K562 (cell line): ENCODE measurements around the gene CD72. TPM values are rescaled to one million over a fixed set of nuclear protein-coding genes. Genes with fewer than 3 reads are reported as not detected.

Experiments used
- JUN ChIP-seq, 2 experiments: sonication (generic) in 1 of 2; formaldehyde crosslinking in 1 of 2; IDR thresholded peaks; 2 replicates each; pipeline versions ENCODE4 v1.6.1 to v1.8.0; 2012 to 2022; ENCODE audit warnings: borderline replicate concordance in 2 of 2, mild to moderate bottlenecking in 2 of 2, improper control_type of control experiment in 1 of 2, low read depth in 1 of 2, low read length in 1 of 2, missing genetic modification reagents in 1 of 2
- MCM7 ChIP-seq, 2 experiments: fragments of 450-650 bp; IDR thresholded peaks; 2 replicates each; pipeline ENCODE4 v1.6.1; 2016 to 2018
- NCOA2 ChIP-seq, 2 experiments: fragments of 450-650 bp; IDR thresholded peaks; 2 replicates each; pipeline ENCODE4 v1.6.1; 2018; ENCODE audit warnings: mild to moderate bottlenecking in 2 of 2, moderate library complexity in 1 of 2; ENCODE audit not compliant: partially characterized antibody in 2 of 2
- NFIX ChIP-seq: fragments of 250-450 bp; sonication (Bioruptor Pico); IDR thresholded peaks from 2 replicates; pipeline ENCODE4 v1.4.0; 2020; ENCODE audit warnings: low read depth, mild to moderate bottlenecking, moderate library complexity
- NONO ChIP-seq, 2 experiments: fragments of 200-400 bp in 1 of 2; fragments of 450-650 bp in 1 of 2; formaldehyde crosslinking in 1 of 2; IDR thresholded peaks; 2 replicates each; pipeline ENCODE4 v1.6.1; 2017; ENCODE audit warnings: low read depth in 2 of 2, mild to moderate bottlenecking in 2 of 2, moderate library complexity in 2 of 2, low read length in 1 of 2
- POLR2H ChIP-seq: IDR thresholded peaks from 2 replicates; pipeline ENCODE4 v1.6.1; 2016; ENCODE audit warnings: missing genetic modification characterization, low read depth, mild to moderate bottlenecking, control low read depth, missing compliant biosample characterization, moderate library complexity
- TRIM28 ChIP-seq: fragments of 450-650 bp; IDR thresholded peaks from 2 replicates; pipeline ENCODE4 v1.6.1; 2017
- ZNF143 ChIP-seq: sonication (generic); formaldehyde crosslinking; IDR thresholded peaks from 2 replicates; pipeline ENCODE4 v1.9.0; 2022; ENCODE audit warnings: mild to moderate bottlenecking, missing genetic modification reagents
- ZNF324 ChIP-seq: fragments of 250-450 bp; sonication (Bioruptor Pico); IDR thresholded peaks from 2 replicates; pipeline ENCODE4 v1.4.0; 2020; ENCODE audit warnings: mild to moderate bottlenecking
- ZNF586 ChIP-seq: fragments of 450-650 bp; formaldehyde crosslinking; conservative IDR thresholded peaks from 2 replicates; pipeline ENCODE4 v1.4.0; 2020; ENCODE audit warnings: mild to moderate bottlenecking, moderate library complexity
- polyA plus RNA-seq, 8 experiments: library from polyadenylated mRNA; depleted of rRNA in 4 of 8; stranded (reverse) in 5 of 8; unstranded in 3 of 8; fragments of >200 nt; fragmentation: Nextera tagmentation in 2 of 8; fragmentation: Illumina TruSeq in 1 of 8; extraction: Ambion mirVana in 2 of 8; extraction: Trizol in 1 of 8; gene quantifications; 2 replicates each; pipeline versions ENCODE4 v1.2.1 to v1.2.3, GENCODE V29; 2011 to 2014; ENCODE audit warnings: inconsistent platforms in 1 of 8, missing spikeins in 1 of 8
- total RNA-seq, 7 experiments: library from RNA; depleted of rRNA in 6 of 7; stranded (reverse); fragments of >200 nt in 6 of 7; fragmentation: Illumina TruSeq in 2 of 7; extraction: Trizol in 2 of 7; gene quantifications; 2 replicates each; pipeline versions ENCODE4 v1.2.1 to v1.2.3, GENCODE V29; 2011 to 2021; ENCODE audit warnings: low replicate concordance in 1 of 7
- TF ChIP-seq, protein P1 (sequence below): sonication (generic); formaldehyde crosslinking; IDR thresholded peaks from 2 replicates; pipeline ENCODE4 v1.8.1; 2023; ENCODE audit warnings: mild to moderate bottlenecking, missing genetic modification reagents
- TF ChIP-seq, protein P2 (sequence below): fragments of 450-650 bp; IDR thresholded peaks from 2 replicates; pipeline ENCODE4 v1.6.1; 2018; ENCODE audit not compliant: partially characterized antibody
- TF ChIP-seq, protein P3 (sequence below): fragments of 250-450 bp; sonication (Bioruptor Pico); IDR thresholded peaks from 2 replicates; pipeline ENCODE4 v1.8.0; 2022; ENCODE audit warnings: moderate library complexity, mild to moderate bottlenecking, inconsistent platforms
- TF ChIP-seq, protein P4 (sequence below): fragments of 450-650 bp; conservative IDR thresholded peaks from 2 replicates; pipeline ENCODE4 v1.6.1; 2016; ENCODE audit warnings: missing genetic modification characterization, low read depth, mild to moderate bottlenecking, missing compliant biosample characterization, moderate library complexity
- TF ChIP-seq, protein P5 (sequence below): sonication (generic); formaldehyde crosslinking; IDR thresholded peaks from 2 replicates; pipeline ENCODE4 v1.9.0; 2022; ENCODE audit warnings: mild to moderate bottlenecking, missing genetic modification reagents
- TF ChIP-seq, protein P6 (sequence below): fragments of 450-650 bp; formaldehyde crosslinking; IDR thresholded peaks from 2 replicates; pipeline ENCODE4 v1.4.0; 2020; ENCODE audit warnings: mild to moderate bottlenecking, moderate library complexity

CD72 gene
- total and polyA plus RNA-seq, 9 of the 15 experiments (the other 6 are each of a cell fraction or from before 2014, with no cell fraction given), result 0.11 to 0.78 (median 0.27) TPM; not detected in 1

DNA sequence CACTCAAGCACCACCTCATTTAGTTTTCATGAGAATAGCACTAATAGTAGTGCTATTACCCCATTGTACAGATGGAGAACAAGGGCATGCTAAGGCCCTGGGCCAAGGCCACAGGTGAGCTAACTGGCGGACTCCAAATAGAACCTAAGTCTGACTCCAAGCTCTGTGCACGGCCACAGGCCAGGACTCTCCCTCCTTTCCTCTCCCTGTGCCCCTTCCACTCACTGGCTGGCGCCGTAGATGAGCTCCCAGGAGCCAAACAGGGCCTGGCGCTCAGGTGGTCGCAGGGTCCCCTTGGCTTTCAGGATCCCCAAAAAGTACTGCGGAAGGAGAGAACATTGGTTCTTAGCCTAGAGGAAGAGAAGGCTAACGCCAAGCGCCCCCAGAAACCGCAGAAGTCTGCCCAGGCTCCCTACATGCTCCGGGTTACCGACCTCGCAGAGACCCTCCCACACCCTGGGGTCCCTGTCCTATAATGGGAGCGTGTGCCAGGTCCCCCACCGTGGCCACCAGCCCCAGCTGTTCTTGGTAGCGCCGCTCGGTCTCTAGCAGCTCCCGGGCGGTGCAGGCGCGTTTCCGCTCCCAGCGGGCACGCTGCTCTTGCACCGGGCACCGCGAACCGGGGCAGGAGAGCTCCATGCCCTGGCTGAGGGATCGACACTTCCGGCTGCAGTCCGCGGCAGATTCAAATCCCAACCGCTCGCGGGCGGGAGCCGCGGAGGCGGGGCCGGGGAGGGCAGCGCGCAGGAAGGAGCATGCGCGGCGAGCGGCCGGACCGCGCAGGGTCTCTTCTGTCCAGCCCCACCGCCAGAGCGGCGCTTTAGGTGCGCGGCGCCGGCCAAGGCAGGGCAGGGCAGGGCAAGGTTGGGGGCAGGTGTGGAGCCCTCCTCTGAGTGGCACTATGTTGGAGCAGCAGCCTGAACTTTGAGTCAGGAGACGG lies 46.6 kb upstream of the CD72 start, which contains the start of gene ARHGEF39 (continued):
- TF ChIP-seq, protein P1, sequence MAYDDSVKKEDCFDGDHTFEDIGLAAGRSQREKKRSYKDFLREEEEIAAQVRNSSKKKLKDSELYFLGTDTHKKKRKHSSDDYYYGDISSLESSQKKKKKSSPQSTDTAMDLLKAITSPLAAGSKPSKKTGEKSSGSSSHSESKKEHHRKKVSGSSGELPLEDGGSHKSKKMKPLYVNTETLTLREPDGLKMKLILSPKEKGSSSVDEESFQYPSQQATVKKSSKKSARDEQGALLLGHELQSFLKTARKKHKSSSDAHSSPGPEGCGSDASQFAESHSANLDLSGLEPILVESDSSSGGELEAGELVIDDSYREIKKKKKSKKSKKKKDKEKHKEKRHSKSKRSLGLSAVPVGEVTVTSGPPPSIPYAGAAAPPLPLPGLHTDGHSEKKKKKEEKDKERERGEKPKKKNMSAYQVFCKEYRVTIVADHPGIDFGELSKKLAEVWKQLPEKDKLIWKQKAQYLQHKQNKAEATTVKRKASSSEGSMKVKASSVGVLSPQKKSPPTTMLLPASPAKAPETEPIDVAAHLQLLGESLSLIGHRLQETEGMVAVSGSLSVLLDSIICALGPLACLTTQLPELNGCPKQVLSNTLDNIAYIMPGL (CRISPR knock-in tag), result no peak
- TF ChIP-seq ZNF143 (CRISPR knock-in tag), result no peak
- TF ChIP-seq, protein P2, sequence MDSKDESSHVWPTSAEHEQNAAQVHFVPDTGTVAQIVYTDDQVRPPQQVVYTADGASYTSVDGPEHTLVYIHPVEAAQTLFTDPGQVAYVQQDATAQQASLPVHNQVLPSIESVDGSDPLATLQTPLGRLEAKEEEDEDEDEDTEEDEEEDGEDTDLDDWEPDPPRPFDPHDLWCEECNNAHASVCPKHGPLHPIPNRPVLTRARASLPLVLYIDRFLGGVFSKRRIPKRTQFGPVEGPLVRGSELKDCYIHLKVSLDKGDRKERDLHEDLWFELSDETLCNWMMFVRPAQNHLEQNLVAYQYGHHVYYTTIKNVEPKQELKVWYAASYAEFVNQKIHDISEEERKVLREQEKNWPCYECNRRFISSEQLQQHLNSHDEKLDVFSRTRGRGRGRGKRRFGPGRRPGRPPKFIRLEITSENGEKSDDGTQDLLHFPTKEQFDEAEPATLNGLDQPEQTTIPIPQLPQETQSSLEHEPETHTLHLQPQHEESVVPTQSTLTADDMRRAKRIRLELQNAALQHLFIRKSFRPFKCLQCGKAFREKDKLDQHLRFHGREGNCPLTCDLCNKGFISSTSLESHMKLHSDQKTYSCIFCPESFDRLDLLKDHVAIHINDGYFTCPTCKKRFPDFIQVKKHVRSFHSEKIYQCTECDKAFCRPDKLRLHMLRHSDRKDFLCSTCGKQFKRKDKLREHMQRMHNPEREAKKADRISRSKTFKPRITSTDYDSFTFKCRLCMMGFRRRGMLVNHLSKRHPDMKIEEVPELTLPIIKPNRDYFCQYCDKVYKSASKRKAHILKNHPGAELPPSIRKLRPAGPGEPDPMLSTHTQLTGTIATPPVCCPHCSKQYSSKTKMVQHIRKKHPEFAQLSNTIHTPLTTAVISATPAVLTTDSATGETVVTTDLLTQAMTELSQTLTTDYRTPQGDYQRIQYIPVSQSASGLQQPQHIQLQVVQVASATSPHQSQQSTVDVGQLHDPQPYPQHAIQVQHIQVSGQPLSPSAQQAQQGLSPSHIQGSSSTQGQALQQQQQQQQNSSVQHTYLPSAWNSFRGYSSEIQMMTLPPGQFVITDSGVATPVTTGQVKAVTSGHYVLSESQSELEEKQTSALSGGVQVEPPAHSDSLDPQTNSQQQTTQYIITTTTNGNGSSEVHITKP, result no peak
- TF ChIP-seq TRIM28, result no peak
- no peak for TF ChIP-seq NCOA2 (IDR thresholded peaks at IDR 0.05; ENCODE audit: partially characterized antibody in 2 of 2)
- TF ChIP-seq ZNF324, result no peak
- TF ChIP-seq MCM7 (IDR thresholded peaks at IDR 0.05), result no peak
- no peak for TF ChIP-seq ZNF586
- TF ChIP-seq, protein P3, sequence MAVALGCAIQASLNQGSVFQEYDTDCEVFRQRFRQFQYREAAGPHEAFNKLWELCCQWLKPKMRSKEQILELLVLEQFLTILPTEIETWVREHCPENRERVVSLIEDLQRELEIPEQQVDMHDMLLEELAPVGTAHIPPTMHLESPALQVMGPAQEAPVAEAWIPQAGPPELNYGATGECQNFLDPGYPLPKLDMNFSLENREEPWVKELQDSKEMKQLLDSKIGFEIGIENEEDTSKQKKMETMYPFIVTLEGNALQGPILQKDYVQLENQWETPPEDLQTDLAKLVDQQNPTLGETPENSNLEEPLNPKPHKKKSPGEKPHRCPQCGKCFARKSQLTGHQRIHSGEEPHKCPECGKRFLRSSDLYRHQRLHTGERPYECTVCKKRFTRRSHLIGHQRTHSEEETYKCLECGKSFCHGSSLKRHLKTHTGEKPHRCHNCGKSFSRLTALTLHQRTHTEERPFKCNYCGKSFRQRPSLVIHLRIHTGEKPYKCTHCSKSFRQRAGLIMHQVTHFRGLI (CRISPR knock-in tag), result no peak
- TF ChIP-seq, protein P4, sequence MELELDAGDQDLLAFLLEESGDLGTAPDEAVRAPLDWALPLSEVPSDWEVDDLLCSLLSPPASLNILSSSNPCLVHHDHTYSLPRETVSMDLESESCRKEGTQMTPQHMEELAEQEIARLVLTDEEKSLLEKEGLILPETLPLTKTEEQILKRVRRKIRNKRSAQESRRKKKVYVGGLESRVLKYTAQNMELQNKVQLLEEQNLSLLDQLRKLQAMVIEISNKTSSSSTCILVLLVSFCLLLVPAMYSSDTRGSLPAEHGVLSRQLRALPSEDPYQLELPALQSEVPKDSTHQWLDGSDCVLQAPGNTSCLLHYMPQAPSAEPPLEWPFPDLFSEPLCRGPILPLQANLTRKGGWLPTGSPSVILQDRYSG (tag), result no peak
- TF ChIP-seq, protein P5, sequence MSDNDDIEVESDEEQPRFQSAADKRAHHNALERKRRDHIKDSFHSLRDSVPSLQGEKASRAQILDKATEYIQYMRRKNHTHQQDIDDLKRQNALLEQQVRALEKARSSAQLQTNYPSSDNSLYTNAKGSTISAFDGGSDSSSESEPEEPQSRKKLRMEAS (CRISPR knock-in tag), result peak; percentile 66
- TF ChIP-seq JUN (IDR thresholded peaks at IDR 0.05; ENCODE audit: borderline replicate concordance, low read depth, low read length), result 0 out of 2 replicates have a peak, but pooled peaks have one; percentile 9
- no peak for TF ChIP-seq JUN (CRISPR knock-in tag; IDR thresholded peaks at IDR 0.05; ENCODE audit: borderline replicate concordance)
- TF ChIP-seq, protein P6, sequence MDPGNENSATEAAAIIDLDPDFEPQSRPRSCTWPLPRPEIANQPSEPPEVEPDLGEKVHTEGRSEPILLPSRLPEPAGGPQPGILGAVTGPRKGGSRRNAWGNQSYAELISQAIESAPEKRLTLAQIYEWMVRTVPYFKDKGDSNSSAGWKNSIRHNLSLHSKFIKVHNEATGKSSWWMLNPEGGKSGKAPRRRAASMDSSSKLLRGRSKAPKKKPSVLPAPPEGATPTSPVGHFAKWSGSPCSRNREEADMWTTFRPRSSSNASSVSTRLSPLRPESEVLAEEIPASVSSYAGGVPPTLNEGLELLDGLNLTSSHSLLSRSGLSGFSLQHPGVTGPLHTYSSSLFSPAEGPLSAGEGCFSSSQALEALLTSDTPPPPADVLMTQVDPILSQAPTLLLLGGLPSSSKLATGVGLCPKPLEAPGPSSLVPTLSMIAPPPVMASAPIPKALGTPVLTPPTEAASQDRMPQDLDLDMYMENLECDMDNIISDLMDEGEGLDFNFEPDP (CRISPR knock-in tag), result no peak
- no peak for TF ChIP-seq POLR2H (tag)
- no peak for TF ChIP-seq NFIX
- TF ChIP-seq NONO (IDR thresholded peaks at IDR 0.05; ENCODE audit: low read depth in 2 of 2, low read length in 1 of 2), result no peak
